Type B pancreatic cell (in vitro differentiated cells): ENCODE measurements around the gene SOWAHA. TPM values are rescaled to one million over a fixed set of nuclear protein-coding genes. Genes with fewer than 3 reads are reported as not detected.

ENCODE experiments used
- DNase-seq: peaks from one replicate; pipeline ENCODE4 v3.0.0; 2021; ENCODE audit warnings: mixed read lengths; ENCODE audit not compliant: unreplicated experiment; ENCODE audit errors: extremely low spot score
- H3K27ac Mint-ChIP-seq: 2 replicates; pipeline ENCODE4 v1.8.0; 2021; ENCODE audit warnings: mild to moderate bottlenecking, mixed read lengths
- H3K27me3 Mint-ChIP-seq: 2 replicates; pipeline ENCODE4 v1.8.0; 2021; ENCODE audit warnings: mixed read lengths
- H3K36me3 Mint-ChIP-seq: 2 replicates; pipeline ENCODE4 v1.8.0; 2021; ENCODE audit warnings: mixed read lengths
- H3K4me1 Mint-ChIP-seq: one replicate; pipeline ENCODE4 v1.8.0; 2021; ENCODE audit warnings: mixed read lengths; ENCODE audit not compliant: unreplicated experiment
- H3K4me3 Mint-ChIP-seq: 2 replicates; pipeline ENCODE4 v1.8.0; 2021; ENCODE audit warnings: mild to moderate bottlenecking, mixed read lengths
- H3K9me3 Mint-ChIP-seq: 2 replicates; pipeline ENCODE4 v1.8.0; 2021; ENCODE audit warnings: mixed read lengths
- CTCF ChIP-seq: fragments of 200-600 bp; sonication (generic); conservative IDR thresholded peaks from 2 replicates; pipeline ENCODE4 v1.5.0; 2021; ENCODE audit warnings: antibody characterized with exemption, mild to moderate bottlenecking
- total RNA-seq: library from RNA; stranded (reverse); gene quantifications from 2 replicates; pipeline ENCODE4 v1.2.1, GENCODE V29; 2021; ENCODE audit warnings: low replicate concordance

Gene SOWAHA
- total RNA-seq, 1 donor from 2014 or later = 2.5 TPM

- no peak for TF ChIP-seq CTCF
- H3K27me3 Mint-ChIP-seq = no peaks in the 10 kb centered on the region
- H3K9me3 Mint-ChIP-seq = no peaks in the 10 kb centered on the region
- H3K4me3 Mint-ChIP-seq = no peak overlapping the region
- H3K27ac Mint-ChIP-seq = no peak overlapping the region
- H3K4me1 Mint-ChIP-seq = peaks cover 6% of the 10 kb centered on the region
- H3K36me3 Mint-ChIP-seq = peaks cover 15% of the 10 kb centered on the region
- DNase-seq = no peak
These were observed 46.4 kb upstream of the SOWAHA start for GRCh38 chr5:132766806-132767055.

- Mint-ChIP-seq H3K4me1 (peaks cover 8% of the 10 kb centered on the region), H3K4me3 (no peak overlapping the region)
- no peak for DNase-seq
These were observed 46.0 kb upstream of the SOWAHA start for GRCh38 chr5:132767150-132767549.

GRCh38 chr5:132768485-132768868 lies 44.6 kb upstream of the SOWAHA start:
- no peak overlapping the region for H3K27ac Mint-ChIP-seq

More at GRCh38 chr5:132767150-132767549, 46.0 kb upstream of the SOWAHA start:
- Mint-ChIP-seq H3K36me3 (peaks cover 15% of the 10 kb centered on the region), H3K27me3 (no peaks in the 10 kb centered on the region), H3K9me3 (no peaks in the 10 kb centered on the region), H3K27ac (no peak overlapping the region)
- TF ChIP-seq CTCF = no peak

GRCh38 chr5:132770476-132771159 lies 42.5 kb upstream of the SOWAHA start:
- no peak overlapping the region for H3K4me3 Mint-ChIP-seq
- H3K27ac Mint-ChIP-seq = no peak overlapping the region
- no peak for DNase-seq
- peaks cover 5% of the 10 kb centered on the region for H3K36me3 Mint-ChIP-seq
- no peaks in the 10 kb centered on the region for H3K27me3 Mint-ChIP-seq
- no peak for TF ChIP-seq CTCF
- peaks cover 22% of the 10 kb centered on the region for H3K4me1 Mint-ChIP-seq
- no peaks in the 10 kb centered on the region for H3K9me3 Mint-ChIP-seq

More at GRCh38 chr5:132768485-132768868, 44.6 kb upstream of the SOWAHA start:
- Mint-ChIP-seq H3K4me1 (peaks cover 13% of the 10 kb centered on the region), H3K27me3 (no peaks in the 10 kb centered on the region), H3K4me3 (no peak overlapping the region), H3K36me3 (peaks cover 7% of the 10 kb centered on the region), H3K9me3 (no peaks in the 10 kb centered on the region)
- no peak for DNase-seq
- TF ChIP-seq CTCF = no peak

- Mint-ChIP-seq H3K4me3 (no peak overlapping the region), H3K4me1 (peaks cover 29% of the 10 kb centered on the region), H3K27ac (no peak overlapping the region), H3K27me3 (no peaks in the 10 kb centered on the region), H3K36me3 (peaks cover 5% of the 10 kb centered on the region), H3K9me3 (no peaks in the 10 kb centered on the region)
- DNase-seq = no peak
- TF ChIP-seq CTCF = no peak
These were observed 41.6 kb upstream of the SOWAHA start for GRCh38 chr5:132771503-132771998.
